Fibroblast of pulmonary artery (primary cell): ENCODE data around the gene PIANP.

Experiments used
- DNase-seq: peaks from one replicate; pipeline ENCODE4 v3.0.0-alpha.2; 2010; ENCODE audit warnings: low read depth
- H3K4me3 ChIP-seq: replicated peaks from 2 replicates; pipeline ENCODE4 v1.5.1; 2011; ENCODE audit warnings: low read depth, mild to moderate bottlenecking, control low read depth, low read length, moderate library complexity
- TF ChIP-seq, protein P1 (sequence below): IDR thresholded peaks from 2 replicates; pipeline ENCODE4 v1.5.1; 2011; ENCODE audit warnings: mild to moderate bottlenecking, control low read depth, low read length, inconsistent platforms; ENCODE audit errors: missing control alignments

The PIANP gene

DNA sequence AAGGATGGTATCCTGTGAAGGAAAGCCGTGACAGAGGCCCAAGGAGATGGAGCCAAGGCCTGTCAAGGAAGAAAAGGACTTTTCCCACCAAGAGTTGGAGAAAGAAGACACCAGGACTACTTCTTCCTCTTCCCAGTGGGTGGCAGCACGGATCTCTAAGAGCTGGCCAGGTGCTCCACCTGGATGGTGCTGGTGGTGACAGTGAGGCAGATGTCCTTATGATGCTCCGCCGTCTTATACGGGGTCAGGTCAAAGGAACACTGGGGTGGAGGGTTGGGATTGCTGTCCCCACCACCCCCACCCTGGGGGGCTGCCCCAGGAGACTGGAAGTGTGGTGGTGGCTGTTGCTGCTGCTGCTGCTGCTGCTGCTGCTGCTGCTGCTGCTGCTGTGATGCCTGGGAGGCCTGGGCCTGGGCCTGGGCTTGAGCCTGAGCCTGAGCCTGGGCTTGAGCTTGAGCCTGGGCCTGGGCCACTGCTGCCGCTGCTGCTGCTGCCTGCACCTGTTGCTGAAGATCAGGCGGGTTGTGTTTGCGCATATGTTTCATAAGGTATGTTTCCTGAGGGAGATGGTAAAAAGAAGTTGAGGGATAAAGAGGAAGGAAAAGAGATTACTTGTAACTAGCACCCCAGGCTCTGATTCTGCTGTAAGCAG, 32.9 kb downstream of the PIANP start:
- H3K4me3 ChIP-seq = no peak overlapping the region
- no peak for DNase-seq
- TF ChIP-seq, protein P1, sequence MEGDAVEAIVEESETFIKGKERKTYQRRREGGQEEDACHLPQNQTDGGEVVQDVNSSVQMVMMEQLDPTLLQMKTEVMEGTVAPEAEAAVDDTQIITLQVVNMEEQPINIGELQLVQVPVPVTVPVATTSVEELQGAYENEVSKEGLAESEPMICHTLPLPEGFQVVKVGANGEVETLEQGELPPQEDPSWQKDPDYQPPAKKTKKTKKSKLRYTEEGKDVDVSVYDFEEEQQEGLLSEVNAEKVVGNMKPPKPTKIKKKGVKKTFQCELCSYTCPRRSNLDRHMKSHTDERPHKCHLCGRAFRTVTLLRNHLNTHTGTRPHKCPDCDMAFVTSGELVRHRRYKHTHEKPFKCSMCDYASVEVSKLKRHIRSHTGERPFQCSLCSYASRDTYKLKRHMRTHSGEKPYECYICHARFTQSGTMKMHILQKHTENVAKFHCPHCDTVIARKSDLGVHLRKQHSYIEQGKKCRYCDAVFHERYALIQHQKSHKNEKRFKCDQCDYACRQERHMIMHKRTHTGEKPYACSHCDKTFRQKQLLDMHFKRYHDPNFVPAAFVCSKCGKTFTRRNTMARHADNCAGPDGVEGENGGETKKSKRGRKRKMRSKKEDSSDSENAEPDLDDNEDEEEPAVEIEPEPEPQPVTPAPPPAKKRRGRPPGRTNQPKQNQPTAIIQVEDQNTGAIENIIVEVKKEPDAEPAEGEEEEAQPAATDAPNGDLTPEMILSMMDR = peak; percentile 21

GRCh38 chr12:6666211-6666610, 34.4 kb downstream of the PIANP start:
- no peak for DNase-seq
- TF ChIP-seq, protein P1 = no peak
- no peak overlapping the region for H3K4me3 ChIP-seq

DNA sequence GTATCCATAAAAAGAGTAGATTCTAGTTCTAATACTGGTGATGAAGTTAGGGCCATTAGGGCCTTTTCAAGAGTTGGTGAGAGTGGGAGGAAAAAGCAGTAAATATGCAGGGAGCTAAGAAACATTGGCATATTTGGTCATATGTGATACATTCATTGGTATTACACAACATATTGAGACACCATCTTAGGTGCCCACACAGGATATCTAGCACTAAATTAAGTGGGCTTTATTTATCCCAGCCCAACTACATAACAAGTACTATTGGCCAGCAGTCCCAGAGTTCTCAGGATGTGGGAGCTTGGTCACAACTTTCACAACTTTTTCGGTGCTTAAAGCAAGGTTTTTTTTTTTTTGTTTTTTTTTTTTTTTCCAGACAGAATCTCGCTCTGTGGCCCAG, 35.7 kb downstream of the PIANP start:
- H3K4me3 ChIP-seq = no peak overlapping the region
- TF ChIP-seq, protein P1 = no peak
- no peak for DNase-seq

- TF ChIP-seq, protein P1 = no peak
- DNase-seq = peak; percentile 100
- H3K4me3 ChIP-seq = peak within 1 kb of the TSS; percentile 93
Observed at GRCh38 chr12:6662906-6663742, 37.5 kb downstream of the PIANP start, which contains the start of gene ING4. Gene ING4, minus strand, starts transcription at chr12:6663119. Its CDS starts 18 bp downstream, at chr12:6663101.

GRCh38 chr12:6662602-6662905, 38.1 kb downstream of the PIANP start:
- TF ChIP-seq, protein P1 = no peak
- H3K4me3 ChIP-seq = peak overlapping the region; percentile 93
- DNase-seq = no peak

GRCh38 chr12:6653987-6654386, 46.6 kb downstream of the PIANP start:
- no peak overlapping the region for H3K4me3 ChIP-seq
- TF ChIP-seq, protein P1 = no peak
- DNase-seq = no peak
